ENCODE data around the gene PSMD6. TPM values are rescaled to one million over a fixed set of nuclear protein-coding genes. Genes with fewer than 3 reads are reported as not detected.

The PSMD6 gene
- total and polyA plus RNA-seq, 9 donors: 30.8 to 68.6 (median 55.7) TPM

DNA sequence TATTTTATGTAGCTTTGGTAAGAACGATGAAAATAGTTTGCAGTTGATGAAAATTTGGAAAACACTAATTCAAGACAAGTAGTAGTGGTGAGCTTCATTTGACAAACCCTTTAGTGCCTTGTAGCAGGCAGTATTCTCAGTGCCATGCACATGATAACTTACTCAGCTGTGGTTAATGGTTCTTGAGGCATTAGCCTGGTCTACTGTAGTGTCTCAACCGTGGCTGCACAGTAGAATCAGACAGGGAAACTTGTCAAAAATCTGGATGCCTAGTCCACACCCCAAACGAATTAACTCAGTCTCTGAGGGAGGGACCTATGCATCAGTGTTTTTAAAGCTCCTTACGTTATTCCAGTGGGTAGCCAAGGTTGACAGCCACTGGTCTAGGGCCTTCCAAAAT is 45.4 kb downstream of the PSMD6 start:
- Histone ChIP-seq H3K9me3 (no peaks in the 10 kb centered on the region), H3K27me3 (no peaks in the 10 kb centered on the region), H3K4me3 (no peak overlapping the region), H3K36me3 (no peaks in the 10 kb centered on the region), H3K27ac (no peak overlapping the region), H3K4me1 (ENCODE audit: insufficient read depth) (peaks cover 2% of the 10 kb centered on the region)
- DNase-seq: no peak
- TF ChIP-seq POLR2A (IDR thresholded peaks at IDR 0.05) (no peak), EP300 (IDR thresholded peaks at IDR 0.05) (no peak)
- TF ChIP-seq, protein P1, sequence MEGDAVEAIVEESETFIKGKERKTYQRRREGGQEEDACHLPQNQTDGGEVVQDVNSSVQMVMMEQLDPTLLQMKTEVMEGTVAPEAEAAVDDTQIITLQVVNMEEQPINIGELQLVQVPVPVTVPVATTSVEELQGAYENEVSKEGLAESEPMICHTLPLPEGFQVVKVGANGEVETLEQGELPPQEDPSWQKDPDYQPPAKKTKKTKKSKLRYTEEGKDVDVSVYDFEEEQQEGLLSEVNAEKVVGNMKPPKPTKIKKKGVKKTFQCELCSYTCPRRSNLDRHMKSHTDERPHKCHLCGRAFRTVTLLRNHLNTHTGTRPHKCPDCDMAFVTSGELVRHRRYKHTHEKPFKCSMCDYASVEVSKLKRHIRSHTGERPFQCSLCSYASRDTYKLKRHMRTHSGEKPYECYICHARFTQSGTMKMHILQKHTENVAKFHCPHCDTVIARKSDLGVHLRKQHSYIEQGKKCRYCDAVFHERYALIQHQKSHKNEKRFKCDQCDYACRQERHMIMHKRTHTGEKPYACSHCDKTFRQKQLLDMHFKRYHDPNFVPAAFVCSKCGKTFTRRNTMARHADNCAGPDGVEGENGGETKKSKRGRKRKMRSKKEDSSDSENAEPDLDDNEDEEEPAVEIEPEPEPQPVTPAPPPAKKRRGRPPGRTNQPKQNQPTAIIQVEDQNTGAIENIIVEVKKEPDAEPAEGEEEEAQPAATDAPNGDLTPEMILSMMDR (IDR thresholded peaks at IDR 0.05): no peak
- intact Hi-C loops (cut with DNase I): no loop called here
- WGBS, 3 donors: 84 to 87% (median 86%) methylated on average over 4 of the region's 4 CpGs

DNA sequence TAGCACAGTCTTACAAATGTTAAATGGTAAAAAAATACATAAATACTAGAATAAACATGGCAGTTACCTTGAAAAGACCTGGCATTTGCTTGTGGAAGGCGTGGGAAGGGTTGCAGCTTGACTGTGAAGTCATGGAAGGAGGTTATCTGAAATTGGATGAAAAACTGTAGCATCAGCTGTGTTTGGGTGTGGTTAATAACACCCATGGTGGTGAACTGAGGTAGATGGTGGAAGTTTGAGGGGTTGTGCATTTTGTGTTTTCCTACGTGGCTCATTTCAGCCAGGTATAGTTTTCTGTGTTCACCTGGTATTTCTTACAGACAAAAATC is 46.5 kb downstream of the PSMD6 start:
- intact Hi-C loops (cut with DNase I): no loop called here
- no peaks in the 10 kb centered on the region for H3K36me3 ChIP-seq
- 91 to 93% (median 91%) methylated on average over 2 of the region's 2 CpGs for WGBS, 3 donors
- H3K27ac ChIP-seq: no peak overlapping the region
- no peaks in the 10 kb centered on the region for H3K9me3 ChIP-seq
- H3K4me1 ChIP-seq (ENCODE audit: insufficient read depth): peaks cover 2% of the 10 kb centered on the region
- TF ChIP-seq EP300 (IDR thresholded peaks at IDR 0.05) (no peak), POLR2A (IDR thresholded peaks at IDR 0.05) (no peak)
- TF ChIP-seq, protein P1 (IDR thresholded peaks at IDR 0.05): no peak
- H3K4me3 ChIP-seq: no peak overlapping the region
- DNase-seq: no peak
- H3K27me3 ChIP-seq: no peaks in the 10 kb centered on the region

DNA sequence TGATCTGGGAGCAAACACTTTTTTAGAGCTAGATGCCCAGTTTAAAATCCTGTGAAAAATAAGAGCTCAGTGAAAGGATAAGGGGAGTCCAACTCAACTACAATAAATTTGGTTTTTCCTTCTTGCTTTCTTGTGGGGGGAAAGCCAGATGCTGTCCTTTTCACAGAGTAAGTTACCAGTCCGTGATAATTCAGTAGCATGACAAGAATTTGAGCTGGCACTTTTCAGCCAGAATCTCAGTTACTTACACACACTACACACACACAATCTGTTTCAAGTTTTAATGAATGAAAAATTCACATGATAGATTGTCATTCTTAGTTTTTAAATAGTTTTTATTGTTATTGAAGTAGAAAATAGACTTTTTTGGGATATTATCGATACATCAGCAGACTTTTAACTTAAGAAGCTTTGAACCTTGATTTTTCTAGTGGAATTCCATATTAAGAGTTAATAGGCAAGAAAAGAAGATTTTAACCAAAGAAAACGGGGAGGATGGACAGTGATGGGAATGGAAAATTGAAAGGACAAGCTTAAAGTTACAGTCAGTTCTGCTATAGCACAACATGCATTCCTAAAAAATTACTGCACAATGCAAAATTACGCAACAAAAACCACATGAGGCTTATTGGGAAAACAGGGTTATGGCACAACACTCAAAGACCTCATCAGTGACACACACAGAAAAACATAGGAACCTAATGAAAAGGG is 47.0 kb downstream of the PSMD6 start:
- H3K4me3 ChIP-seq: no peak overlapping the region
- DNase-seq: no peak
- H3K4me1 ChIP-seq (ENCODE audit: insufficient read depth): peaks cover 2% of the 10 kb centered on the region
- WGBS, 3 donors: 75 to 92% (median 82%) methylated on average over 4 of the region's 4 CpGs
- H3K27me3 ChIP-seq: no peaks in the 10 kb centered on the region
- H3K9me3 ChIP-seq: no peaks in the 10 kb centered on the region
- no peaks in the 10 kb centered on the region for H3K36me3 ChIP-seq
- intact Hi-C loops (cut with DNase I): no loop called here
- no peak for TF ChIP-seq POLR2A (IDR thresholded peaks at IDR 0.05)
- peak; percentile 47 for TF ChIP-seq EP300 (IDR thresholded peaks at IDR 0.05)
- no peak overlapping the region for H3K27ac ChIP-seq

DNA sequence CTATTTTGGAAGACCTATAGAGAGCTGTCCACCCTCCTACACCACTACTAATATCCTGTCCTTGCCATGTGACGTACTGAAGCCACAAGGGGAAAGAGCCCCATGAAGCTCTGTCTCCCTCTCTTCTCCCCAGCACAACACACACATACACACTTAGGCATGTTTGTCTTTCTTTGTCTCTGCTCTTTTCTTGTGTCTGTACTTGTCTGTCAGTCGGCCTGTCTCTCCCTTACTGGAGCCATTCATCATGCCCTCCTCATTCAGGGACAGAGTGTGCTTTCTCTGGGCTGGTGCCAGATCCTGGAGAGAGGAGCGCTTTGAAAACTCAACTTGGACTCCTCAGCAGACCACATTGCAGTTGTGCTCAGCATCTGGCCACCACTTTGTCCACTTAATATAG is 47.6 kb downstream of the PSMD6 start:
- Histone ChIP-seq H3K36me3 (no peaks in the 10 kb centered on the region), H3K4me3 (no peak overlapping the region), H3K9me3 (no peaks in the 10 kb centered on the region), H3K4me1 (ENCODE audit: insufficient read depth) (peaks cover 2% of the 10 kb centered on the region), H3K27ac (no peak overlapping the region), H3K27me3 (no peaks in the 10 kb centered on the region)
- 65 to 83% (median 68%) methylated on average over 3 of the region's 3 CpGs for WGBS, 3 donors
- intact Hi-C loops (cut with DNase I): no loop called here
- TF ChIP-seq EP300 (IDR thresholded peaks at IDR 0.05): no peak
- TF ChIP-seq, protein P1 (IDR thresholded peaks at IDR 0.05): no peak
- TF ChIP-seq POLR2A (IDR thresholded peaks at IDR 0.05): no peak
- peak in 2 of 5 donors; percentile 29 to 47 for DNase-seq

DNA sequence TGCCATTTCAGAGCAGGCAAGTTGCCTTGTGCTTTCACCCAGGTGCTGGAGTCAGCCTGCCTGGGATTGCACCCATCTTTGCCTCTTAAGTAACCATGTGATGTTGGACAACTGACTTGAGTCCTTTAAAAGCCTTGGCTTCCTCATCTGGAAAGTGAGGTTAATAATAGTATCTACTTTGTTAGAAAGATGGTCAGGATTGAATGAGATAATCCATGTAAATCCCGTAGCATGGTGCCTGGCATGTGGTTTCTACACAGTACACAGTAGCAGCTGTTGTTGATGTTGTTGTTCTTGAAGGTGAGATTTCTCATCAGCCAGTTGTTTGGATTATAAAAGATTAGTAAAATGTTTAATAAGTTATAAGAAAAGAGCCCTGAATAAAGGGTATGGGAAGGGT is 48.8 kb downstream of the PSMD6 start:
- Histone ChIP-seq H3K9me3 (no peaks in the 10 kb centered on the region), H3K36me3 (no peaks in the 10 kb centered on the region), H3K27me3 (no peaks in the 10 kb centered on the region), H3K4me1 (ENCODE audit: insufficient read depth) (peaks cover 8% of the 10 kb centered on the region), H3K4me3 (no peak overlapping the region), H3K27ac (no peak overlapping the region)
- 91 to 95% (median 93%) methylated on average over 1 of the region's 1 CpG for WGBS, 3 donors
- TF ChIP-seq EP300 (IDR thresholded peaks at IDR 0.05) (no peak), POLR2A (IDR thresholded peaks at IDR 0.05) (no peak)
- TF ChIP-seq, protein P1 (IDR thresholded peaks at IDR 0.05): no peak
- intact Hi-C loops (cut with DNase I): no loop called here
- no peak for DNase-seq

All from ovary (tissue), 9 donors.